OCI-M2 (cell line): ENCODE measurements around the gene RALGPS1.

Experiments
- DNase-seq: peaks from one replicate; lab custom pipeline; 2025; ENCODE audit not compliant: unreplicated experiment; lab: John Stamatoyannopoulos, UW

Gene RALGPS1

DNA sequence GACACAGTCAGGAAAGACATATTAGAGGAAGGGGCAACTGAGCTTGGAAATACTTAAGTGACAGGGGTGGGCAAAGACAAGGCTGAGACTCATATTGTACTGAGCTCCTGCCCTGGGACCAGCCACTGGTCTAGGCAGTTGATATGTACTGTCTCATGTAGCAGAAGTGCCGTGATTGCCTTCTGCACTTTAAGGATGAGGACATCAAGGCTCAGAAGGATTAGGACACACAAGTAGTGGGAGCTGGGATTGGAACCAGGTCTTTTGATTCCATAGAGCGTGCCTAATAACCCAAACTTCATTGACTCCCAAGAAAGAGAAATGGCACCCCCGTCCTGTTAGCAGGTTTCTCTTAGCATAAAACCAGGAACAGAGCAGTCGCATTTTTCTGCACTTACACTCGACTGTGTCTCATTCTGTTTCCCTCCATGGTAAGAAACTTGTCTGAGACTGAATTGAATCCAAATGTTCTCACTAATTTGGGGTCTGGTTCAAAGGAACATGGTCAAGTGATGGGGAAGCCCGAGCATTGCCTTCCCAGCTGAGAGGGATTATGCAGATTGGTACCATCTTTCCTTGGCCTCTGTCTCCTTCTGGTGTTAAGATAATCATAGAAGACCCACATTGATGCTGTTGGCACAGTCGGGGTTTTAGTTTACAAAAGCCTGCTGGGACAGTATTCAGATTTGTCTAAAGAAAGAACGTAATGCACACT is 137.5 kb downstream of the RALGPS1 start:
- DNase-seq = no peak

DNA sequence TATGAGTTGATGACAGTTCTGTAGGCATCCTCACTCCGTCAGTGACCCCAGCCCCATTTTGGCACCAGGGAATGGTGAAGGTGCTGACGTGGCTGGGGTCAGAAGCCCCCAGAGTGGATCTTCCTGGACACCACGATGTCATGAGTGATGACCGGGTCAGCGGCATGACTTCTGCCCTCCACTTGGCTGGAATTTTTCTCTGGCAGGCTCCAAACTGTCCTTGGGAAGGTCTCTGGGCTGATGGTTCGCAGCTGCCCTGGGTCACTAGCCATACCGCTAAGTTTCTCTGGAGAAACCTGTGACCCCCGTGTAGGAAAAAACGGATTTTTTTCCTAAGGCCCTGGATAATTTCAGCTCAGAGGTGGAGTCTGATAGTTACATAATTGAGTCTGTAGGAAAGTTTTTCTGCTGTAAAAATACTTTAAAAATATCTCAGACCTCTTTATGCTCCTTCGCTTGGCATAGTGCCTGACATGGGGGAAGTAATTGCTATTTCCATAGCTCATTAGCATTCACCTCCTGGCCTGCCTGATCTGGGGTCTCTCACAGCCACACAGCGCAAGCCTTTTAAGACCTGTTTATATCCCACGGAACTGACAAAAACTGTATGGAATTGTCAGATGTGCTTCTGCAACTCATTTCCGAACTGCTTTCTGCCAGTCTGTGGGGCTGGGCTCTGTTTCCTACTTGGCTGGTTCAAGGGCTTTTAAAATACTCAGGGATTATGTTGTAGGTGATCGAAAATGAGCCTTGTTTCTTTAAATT is 138.7 kb downstream of the RALGPS1 start:
- no peak for DNase-seq

DNA sequence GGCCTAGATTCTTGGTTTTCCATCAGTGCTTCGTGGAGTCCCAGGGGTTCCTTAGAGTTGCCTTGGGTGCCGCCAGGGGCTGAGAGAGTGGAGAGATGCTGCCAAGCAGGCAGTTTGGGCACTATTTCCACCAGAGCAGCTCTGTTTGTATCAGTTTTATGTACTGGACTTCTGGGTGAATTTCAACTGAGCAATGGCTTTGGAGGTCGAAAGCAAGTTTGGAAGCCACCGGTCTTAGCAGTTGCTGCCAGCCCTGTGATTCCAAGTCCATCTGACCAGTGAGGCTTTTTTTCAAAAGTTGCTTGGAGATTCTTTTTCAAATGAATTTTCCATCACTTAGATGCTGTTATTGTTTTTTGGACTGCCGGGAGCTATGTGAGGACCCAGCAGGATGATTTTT is 139.4 kb downstream of the RALGPS1 start:
- DNase-seq = no peak

- DNase-seq = no peak
Measured at GRCh38 chr9:127055745-127056402, 141.3 kb downstream of the RALGPS1 start.

DNA sequence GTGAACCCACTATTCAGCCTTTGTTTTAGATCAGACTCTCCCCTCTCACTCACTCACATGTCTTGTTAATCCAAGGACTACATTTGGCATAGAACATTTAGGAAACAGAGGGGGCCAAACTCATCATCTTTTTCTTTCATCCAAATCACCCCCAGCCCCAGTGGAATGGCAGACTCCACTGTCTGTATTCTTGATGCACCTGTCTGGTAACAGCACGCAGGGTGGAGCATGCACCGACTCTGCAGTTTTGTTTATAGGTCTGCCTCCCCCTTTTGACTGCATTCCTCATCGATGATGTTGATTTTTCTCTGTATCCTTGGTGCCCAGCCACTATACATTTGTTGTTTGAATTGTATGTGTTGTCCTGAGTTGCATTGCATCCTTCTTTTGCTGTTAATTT is 141.9 kb downstream of the RALGPS1 start:
- no peak for DNase-seq

GRCh38 chr9:127058011-127058644 is 143.5 kb downstream of the RALGPS1 start:
- no peak for DNase-seq

DNA sequence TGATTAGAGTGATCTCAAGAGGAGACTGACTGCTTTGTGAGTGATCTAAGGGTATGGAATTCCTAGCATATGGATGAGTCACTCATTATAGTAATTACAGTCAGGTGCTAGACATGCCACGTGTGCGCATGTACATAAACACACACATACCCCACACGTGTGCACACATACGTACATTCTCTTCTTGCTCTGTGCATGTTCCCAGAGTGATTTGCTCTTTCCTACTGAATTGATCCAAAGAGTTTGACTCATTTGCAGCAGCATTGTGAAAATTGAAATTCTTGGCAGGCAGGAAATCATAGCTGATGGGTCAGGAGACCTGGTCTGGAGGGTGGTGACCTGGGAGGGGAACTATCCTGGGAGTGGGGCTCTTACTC is 144.1 kb downstream of the RALGPS1 start:
- no peak for DNase-seq

DNA sequence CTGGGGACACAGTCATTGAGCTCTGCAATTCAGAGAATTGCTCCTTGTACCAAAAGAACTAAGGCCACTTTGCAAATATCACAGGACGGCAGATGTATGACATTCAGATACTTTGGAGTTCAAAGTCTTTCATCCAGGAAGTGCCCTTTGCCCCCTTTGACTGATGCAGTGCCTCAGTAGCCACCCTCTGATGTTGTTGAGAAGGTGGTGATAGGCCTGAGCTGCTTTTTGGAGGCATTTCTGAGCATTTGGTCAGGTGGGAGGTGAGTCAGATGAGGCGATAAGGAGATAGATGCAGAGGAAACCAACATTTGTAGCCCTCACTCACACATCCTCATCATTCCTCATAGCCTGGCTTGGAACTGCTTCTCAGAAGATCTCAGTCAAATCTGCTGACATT is 144.4 kb downstream of the RALGPS1 start:
- DNase-seq = no peak

GRCh38 chr9:127059765-127060361 is 145.3 kb downstream of the RALGPS1 start:
- no peak for DNase-seq

DNA sequence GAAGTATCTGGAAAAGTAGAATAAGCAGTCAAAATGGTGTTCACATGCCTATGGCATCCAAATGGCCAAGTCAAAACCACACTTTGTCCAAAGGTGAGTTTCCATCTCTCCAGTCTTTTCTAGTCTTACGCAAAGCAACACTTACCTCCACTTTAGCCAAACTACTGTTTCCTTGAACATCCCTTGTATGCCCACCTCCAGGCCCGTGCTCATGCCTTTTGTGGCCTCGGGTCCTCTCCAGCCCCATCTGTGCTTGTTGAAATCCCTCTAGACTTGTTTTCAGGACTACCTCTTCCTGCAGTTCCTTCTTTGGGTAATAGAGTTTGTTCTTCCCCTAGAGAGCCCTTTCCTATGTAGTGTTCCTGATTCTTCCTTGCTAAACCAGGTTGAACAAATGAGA is 146.8 kb downstream of the RALGPS1 start:
- no peak for DNase-seq

- DNase-seq = no peak
Measured at GRCh38 chr9:127064335-127064734, 149.8 kb downstream of the RALGPS1 start.

GRCh38 chr9:127065592-127065991 is 151.0 kb downstream of the RALGPS1 start:
- DNase-seq = no peak

DNA sequence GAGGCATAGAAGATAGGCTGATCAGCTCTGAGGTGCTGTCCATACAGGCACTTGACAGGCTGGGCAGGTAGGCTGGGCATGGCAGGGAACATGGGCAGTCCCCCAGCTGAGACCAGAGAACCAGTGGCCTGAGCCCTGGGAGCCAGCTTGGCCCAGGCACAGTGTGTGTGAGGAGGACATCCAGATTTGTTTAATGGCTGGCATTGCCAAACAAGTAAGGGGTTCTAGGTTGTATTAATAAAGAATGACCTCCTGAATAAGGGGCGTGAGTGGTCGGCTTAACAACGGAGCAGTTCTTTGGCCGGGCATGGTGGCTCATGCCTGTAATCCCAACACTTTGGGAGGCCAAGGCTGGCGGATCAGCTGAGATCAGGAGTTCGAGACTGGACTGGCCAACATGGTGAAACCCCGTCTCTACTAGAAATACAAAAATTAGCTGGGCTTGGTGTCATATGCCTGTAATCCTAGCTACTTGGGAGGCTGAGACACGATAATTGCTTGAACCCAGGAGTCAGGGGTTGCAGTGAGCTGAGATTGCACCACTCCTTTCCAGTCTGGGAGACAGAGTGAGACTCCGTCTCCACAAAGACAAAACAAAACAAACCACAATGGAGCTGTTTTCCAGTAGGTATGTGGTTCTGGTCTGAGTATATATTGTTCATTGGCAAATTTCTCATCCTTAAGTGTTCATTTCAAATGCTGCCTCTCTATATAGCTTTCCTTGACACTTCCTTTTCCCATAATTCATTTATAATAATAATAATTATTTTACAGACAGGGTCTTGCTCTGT is 151.7 kb downstream of the RALGPS1 start:
- DNase-seq = no peak

DNA sequence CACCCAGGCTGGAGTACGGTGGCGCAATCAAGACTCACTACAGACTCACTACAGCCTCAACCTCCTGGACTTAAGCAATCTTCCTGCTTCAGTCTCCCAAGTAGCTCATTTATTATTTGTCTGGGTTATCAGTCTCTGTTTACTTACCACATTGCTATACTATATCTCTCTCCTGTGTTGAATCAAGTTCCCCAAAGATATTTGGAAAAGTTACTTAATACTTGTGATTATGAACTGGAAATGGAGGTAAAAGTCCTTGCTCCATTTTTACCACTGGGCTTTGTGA is 152.2 kb downstream of the RALGPS1 start:
- DNase-seq = no peak

DNA sequence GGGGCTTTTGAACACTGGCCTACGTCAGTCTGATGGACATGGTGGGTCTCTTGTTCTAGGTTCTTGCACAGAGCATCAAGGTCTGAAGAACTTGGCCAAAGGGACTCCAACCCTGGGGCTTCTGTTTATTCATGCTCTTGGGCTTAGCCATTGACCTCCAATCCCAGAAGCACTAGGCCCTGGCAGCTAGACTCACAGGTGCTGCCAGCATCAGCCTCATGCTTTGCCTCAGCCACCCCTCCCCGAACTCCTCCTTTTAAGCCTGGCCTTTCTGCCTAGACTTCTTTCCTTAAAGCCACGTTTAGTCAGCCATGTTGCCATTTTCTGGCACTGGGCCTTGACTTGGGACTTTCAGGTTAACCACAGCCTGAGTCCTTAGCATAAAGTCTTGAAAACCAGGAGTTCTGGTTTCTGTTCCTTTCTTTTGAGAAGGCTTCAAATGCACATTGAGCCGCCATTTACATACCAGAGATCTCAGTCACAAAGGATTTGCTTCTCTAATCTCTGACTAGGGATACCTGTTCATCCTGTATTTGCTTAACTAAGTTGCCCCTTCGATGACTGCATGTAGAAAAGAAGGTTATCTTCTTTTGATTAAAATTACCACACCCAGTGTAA is 153.1 kb downstream of the RALGPS1 start:
- DNase-seq = no peak

GRCh38 chr9:127074561-127075548 is 160.3 kb downstream of the RALGPS1 start:
- DNase-seq = no peak

DNA sequence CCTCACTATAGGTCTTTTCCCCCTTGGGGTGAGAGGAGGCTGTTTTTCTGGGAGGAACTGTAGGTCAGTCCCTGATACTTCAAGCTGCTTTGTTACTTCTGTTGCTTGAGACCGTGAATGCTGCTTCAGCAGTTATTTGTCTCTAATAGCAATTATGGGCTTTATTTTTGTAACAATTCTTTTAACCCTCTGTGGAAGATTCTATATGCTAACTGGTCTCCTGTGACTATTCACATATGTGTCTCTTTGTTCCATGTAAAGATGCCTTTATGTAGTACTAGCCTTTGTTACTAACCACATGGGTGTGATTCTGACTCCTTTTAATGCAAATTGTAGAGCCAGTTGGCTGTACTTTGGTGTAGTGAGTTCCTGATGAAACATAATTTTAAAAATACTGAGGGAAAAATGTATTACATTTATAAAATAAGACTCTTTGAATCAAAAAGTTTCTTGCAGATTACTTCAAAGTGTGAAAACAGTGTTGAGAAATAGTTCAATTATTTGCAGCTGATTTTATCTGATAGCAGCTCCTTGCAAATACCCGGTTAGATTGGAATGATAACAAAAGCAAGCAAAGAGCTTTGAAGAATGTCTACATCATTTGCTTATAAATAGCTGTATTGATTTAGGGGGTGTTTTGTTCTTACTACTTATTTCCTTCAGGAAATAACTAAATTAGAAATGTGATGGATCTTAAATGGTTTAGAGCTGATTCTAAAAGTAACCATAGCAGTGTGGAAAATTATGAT is 161.2 kb downstream of the RALGPS1 start:
- DNase-seq = no peak

DNA sequence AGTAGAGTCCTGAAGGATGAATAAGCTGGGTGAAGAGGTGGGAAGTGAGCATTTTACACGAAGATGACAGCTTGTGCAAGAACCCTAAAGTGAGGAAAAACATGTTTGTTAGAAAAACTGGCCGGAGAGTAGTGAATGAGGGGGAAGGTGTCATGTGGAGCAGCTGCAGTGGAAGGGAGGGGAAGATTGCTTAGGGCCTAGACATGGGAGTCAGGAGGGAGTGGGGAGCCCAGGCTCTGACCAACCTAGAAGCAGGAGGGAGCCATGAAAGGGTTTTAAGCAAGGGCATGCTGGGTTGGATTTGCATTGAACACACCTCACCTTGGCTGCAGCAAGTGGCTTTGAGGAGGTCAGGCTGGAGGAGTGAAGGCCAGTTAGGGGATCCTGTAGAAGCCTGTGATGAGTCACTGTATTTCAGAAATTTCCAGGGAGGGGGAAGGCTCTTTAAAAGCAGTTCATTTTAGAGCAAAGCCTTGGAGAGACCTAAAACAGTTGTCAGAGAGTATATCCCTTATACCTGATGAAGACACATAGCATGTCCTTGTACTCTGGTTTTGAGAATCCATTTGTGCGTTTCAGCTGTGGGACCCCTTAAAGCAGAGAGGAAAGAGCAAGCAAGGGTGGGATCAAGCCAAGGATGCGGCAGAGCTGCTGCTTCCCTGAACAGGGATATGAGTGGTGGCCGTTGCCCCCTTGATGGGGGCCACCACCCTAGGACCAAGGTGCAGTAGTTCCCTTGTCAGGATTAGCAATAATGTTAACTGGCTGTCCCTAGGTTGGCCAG is 162.5 kb downstream of the RALGPS1 start:
- DNase-seq = no peak
